B cell (primary cell): ENCODE data around the gene MLH1.

Experiments used
- EZH2 ChIP-seq: IDR thresholded peaks from 2 replicates; pipeline ENCODE4 v1.6.1; 2012; ENCODE audit warnings: borderline replicate concordance, low read depth, mild to moderate bottlenecking, moderate library complexity, low read length; ENCODE audit not compliant: insufficient read depth, poor library complexity, severe bottlenecking
- TF ChIP-seq, protein P1 (sequence below): fragments of 200-600 bp; IDR thresholded peaks from one replicate; pipeline ENCODE4 v1.8.0; 2022; ENCODE audit warnings: antibody characterized with exemption, mild to moderate bottlenecking

DNA sequence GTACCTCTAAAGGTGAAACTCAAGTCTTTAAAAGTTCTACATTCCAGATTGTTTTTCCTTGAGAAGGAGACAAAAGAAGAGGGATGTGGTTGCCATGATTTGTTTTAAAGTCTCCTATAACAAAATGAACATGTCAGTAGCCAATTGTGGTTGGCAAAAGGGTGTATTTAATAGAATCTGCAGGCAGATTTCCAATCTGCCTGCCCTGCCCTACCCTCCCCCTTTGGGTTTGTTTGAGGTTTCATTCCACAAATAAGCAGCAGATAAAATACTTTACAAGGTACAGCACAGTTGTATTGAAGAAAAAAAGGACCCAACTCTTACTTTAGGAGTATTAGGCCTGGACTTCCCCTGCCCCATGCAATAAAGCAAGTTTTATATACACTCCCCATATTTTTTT is 59.5 kb downstream of the MLH1 start:
- TF ChIP-seq, protein P1, sequence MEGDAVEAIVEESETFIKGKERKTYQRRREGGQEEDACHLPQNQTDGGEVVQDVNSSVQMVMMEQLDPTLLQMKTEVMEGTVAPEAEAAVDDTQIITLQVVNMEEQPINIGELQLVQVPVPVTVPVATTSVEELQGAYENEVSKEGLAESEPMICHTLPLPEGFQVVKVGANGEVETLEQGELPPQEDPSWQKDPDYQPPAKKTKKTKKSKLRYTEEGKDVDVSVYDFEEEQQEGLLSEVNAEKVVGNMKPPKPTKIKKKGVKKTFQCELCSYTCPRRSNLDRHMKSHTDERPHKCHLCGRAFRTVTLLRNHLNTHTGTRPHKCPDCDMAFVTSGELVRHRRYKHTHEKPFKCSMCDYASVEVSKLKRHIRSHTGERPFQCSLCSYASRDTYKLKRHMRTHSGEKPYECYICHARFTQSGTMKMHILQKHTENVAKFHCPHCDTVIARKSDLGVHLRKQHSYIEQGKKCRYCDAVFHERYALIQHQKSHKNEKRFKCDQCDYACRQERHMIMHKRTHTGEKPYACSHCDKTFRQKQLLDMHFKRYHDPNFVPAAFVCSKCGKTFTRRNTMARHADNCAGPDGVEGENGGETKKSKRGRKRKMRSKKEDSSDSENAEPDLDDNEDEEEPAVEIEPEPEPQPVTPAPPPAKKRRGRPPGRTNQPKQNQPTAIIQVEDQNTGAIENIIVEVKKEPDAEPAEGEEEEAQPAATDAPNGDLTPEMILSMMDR: no peak
- TF ChIP-seq EZH2: no peak
